GM18909 (cell line): ENCODE data around the gene C1QA.
"Not testable (repeated sequence)": the region's sequence is repeated elsewhere in the genome, so short reads cannot be mapped to it uniquely, and the experiment has no call there.

ENCODE experiments used
- ATAC-seq: cut with Tn5 transposase; IDR thresholded peaks from one replicate; pipeline ENCODE4 v1.9.1; 2021; ENCODE audit warnings: mild to moderate bottlenecking; ENCODE audit not compliant: unreplicated experiment, poor library complexity

The C1QA gene

DNA sequence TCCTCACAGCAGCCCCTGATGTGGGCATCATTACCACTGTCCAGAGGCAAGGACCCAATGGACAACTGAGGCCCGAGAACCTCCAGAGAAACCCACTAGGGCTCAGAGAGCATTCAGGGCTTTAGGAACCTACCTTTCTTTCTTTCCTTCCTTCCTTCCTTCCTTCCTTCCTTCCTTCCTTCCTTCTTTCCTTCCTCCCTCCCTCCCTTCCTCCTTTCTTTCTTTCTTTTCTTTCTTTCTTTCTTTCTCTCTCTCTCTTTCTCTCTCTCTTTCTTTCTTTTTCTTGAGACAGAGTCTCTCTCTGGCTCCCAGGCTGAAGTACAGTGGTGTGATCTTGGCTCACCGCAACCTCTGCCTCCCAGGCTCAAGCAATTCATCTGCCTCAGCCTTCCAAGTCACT lies 32.4 kb downstream of the C1QA start:
- ATAC-seq = not testable (repeated sequence)

DNA sequence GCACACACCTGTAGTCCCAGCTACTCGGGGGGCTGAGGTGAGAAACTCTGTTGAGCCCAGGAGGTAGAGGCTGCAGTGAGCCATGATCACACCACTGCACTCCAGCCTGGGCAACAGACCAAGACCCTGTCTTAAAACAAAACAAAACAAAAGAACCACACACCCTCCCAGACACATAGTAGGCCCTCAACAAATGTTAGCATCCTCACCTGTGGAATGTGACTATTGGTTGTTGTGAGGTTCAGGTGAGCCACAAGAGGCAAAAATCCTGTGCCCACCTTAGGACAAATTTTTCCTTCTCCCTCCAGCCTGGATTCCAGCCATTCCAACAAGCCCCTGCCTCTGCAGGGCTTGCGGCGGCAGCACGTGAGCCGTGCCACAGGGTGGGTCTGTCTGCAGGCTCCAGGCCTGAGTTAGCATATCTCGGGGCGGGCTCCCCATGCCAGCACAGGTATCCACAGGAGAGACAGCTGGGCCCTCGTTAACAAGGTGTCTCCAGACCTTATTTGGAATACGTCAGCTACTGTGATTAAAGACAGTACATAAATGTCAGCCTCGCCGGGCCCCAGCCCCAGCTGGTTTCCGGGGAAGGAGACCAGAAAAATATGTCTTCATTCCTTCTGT lies 34.0 kb downstream of the C1QA start:
- ATAC-seq = no peak

DNA sequence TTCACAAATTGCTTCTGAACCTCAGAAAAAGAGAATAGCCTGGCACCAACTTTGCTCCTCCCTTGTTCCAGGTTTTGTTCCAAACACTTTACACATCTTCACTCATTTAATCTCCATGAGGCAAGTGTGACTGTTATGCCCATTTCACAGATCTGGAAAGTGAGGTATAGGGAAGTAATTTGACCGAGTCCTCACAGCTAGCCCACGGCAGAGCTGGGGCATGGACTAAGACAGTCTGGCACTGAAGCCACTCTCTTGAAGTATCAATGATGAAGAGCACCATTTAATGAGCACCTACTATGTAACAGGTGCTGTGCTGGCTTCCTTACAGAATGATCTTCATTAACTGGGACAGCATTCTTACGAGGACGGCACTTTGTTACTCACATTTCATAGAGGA lies 35.6 kb downstream of the C1QA start:
- no peak for ATAC-seq

DNA sequence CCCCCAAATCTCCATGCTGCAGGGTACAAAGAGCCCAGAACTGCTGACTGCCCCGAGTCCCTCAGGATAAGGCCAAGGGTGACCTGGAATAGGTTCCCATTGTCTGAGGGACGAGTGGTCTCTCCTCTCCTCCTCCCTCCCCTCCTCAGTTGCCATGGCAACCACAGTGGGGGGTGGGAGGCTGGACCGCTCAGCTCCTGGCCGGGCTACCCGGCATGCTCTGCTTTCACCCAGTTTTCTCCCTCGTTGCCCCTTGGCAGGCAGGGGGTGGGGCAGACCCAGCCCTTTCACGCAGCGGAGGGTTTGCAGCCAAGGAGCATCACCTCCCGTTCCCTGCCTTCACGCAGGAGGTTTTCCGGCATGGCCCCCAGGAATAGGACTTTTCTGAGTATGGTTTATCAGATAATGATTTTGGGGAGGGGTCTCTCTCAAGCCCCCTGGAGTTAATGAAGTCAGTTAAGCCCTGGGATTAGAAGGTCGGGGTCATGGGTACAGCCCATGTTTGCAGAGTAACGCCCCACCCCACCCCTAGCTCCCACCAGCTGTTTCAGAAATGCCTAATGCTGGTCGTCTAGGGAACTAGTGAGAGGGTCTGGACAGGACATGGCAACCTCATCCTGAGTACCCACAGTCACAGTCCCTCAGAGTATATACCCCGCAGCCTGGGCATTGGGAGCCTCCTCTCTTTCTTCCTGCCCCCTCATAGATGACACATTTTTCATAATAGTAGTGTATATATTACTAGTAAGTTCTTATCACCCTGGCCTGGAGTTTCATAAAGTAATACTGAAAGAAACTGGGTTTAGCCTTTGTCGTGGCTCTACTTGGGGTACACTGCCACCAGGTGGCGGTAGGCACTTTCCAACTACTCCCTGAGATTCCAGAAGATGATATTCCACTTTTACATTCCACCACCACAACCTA lies 37.3 kb downstream of the C1QA start:
- no peak for ATAC-seq

DNA sequence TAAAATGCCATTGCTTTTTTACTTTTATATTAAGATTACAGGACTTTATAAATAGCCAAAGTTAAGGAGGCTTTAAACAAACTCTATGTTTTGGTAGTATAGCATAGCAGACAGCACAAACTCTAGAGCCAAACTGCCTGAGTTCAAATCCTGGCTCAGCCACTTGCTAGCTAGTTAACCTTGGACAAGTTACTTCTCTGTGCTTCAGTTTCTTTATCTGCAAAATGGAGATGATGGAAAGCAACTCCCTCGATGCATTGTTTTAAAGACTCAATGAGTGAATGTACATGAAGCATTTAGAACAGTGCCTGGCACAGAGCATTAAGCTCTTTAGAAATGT lies 38.0 kb downstream of the C1QA start:
- no peak for ATAC-seq

DNA sequence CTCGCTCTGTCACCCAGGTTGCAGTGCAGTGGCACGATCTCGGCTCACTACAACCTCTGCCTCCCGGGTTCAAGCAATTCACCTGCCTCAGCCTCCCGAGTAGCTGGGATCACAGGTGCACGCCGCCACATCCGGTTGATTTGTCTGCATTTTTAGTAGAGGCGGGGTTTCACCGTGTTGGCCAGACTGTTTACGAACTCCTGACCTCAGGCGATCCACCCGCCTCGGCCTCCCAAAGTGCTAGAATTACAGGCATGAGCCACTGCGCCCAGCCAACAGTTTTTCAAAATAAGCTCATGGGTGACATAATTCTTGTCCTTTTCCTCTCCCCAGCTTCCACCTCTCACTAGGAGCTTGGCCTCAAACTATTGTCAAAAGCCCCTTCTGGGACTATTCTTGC lies 39.7 kb downstream of the C1QA start:
- not testable (repeated sequence) for ATAC-seq

DNA sequence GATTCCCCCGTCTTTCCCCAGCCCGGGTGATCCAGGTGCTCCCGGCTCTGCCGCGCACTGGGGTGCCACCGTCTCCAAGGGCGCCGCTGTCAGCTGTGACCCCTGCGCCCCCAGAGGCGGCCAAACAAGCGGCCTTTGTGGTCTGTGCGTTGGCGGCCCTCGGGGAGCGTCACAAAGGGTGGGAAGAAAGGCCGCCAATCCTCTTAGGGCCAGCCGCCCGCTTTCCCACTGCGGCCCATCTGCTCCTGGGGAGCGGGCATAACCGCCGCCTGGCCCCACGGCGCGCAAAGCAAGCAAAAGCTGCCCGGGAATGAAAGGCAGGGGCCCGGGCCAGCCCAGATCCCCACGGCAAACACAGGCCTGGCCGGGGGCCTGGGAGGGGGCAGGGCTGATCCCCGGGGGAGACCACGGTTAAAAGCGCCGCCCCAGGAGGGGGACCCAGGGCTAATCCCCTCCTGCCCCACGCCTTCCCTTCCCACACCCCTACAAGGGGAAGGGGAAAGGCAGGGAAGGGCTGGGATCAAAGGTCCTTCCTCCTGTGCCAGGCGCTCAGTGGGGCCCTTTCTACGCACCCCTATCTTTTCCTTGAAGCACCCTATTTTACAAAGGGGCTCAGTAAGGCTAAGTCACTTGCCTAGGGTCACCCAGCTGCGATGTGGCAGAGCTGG lies 40.6 kb downstream of the C1QA start:
- no peak for ATAC-seq

DNA sequence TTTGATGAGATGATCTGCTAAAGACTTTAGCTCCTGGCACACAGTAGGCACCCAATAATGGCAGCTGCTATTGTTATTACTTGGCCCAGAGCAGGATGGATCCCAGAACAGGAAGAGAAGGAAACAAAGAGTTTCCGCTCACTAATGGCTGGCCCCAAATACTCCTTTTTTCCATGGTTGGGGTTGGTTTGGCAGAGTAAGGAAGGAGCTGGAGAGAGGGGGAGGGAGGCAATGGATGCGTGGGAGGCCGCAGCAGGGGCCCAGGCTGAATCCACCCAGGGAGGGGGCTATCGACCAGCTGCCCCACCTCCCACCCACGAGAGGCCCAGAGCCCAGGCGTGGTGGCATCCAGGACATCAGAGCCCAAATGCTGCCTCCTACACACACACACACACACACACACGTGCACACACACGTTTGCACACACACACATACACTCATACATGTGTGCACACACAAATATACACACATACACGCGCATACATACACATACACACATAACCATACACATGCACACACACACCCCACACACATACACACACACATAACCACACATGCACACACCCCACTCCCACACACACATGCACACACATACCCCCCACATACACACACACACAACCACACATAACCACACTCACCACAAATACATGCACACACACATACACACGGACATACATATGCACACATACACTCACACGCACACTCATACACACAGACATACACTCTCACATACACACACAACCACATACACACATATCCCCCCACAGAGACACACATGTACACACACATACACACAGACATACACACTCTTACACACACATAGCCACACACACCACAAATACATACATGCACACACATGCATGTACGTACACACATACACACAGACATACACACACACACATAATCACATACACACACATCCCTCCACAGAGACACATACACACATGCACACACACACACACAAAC lies 41.8 kb downstream of the C1QA start:
- ATAC-seq = no peak

DNA sequence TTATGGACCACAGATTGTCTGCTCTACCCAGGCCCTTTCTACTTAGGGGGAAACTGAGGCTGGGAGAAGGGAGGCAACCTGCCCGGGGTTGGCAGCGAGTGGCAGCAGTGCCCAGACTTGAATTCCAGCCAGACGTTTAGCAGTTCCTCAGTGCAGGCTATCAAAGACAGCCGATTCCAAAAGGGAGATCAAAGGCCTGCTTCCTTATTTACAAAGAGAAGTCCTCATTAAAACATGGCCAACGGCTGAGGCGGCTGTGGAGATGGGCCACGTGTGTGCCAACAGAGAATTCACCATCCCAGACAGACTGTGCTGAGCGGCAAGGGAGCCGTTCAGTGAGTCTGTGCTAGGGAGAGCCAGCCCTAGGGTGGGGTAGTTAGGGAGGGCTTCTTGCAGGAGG lies 44.3 kb downstream of the C1QA start:
- ATAC-seq = no peak

DNA sequence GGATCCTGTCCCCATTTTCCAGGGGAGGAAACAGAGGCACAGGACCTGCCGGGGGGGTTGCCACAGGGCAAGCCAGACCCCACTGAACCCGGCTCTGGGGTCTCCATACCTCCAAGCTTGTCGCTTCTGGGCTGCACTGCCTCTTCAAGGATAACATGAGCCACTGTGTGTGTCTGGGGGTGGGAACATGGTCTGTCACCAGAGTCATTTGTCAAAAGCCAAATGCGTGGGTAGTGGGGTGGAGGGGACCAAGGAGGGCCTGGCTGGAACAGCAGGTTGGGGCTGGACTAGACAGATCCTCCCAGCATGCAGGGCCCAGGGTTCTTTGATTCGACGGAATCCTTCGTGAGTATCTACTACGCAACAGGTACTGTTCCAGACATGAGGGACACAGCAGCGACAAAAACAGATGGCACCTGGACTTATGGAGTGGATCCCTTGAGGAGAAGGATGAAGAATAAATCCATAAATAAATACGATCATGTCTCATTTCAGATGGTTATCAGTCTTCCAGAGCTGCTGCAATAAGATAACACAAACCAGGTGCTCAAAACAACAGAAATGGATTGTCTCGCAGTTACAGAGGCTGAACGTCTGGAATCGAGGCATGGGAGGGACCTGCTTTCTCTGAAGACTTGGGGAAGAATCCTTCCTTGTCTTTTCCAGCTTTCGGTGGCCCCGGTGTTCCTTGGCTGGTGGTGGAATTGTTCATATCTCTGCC lies 45.3 kb downstream of the C1QA start:
- ATAC-seq = no peak

DNA sequence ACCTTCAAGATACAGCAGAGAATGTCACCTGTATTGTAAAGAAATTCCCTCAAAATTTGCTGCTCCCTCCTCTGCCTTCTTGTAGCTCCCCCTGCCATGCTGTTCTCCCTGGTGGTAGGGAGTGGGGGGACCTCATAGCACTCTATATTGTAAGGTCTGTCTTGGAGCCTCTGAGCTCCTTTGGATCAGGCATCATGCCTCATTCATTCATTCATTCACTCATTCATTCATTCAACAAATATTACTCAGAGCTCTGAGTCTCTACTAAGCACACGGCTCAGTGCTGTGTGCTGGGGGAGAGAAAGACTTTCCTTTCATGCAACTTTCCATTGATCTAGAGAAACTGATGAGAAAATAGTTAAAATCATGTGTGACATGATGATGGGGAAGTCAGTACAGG lies 47.1 kb downstream of the C1QA start:
- no peak for ATAC-seq

DNA sequence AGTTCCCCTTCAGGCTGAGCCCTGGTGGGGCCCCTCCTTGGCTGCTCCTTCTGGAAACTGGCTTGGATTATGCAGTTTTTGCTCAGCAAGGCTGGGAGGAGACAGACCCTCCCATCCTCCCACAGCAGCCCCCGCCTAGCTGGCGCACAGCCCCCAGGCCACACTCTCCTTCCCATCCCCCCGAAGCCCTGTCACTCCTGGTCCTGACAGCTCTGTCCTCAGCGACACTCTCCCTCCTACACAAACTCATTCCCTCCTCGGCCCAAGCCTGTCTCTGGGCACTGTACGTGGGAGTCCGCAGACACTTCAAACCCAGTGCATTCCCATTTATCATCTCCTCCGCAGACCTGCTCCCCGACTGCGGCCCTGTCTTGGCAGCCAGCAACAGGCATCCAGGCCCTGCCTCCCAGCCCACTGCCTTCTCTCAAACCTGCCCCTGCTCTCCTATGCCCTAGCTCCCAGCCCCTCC lies 49.2 kb downstream of the C1QA start:
- no peak for ATAC-seq

DNA sequence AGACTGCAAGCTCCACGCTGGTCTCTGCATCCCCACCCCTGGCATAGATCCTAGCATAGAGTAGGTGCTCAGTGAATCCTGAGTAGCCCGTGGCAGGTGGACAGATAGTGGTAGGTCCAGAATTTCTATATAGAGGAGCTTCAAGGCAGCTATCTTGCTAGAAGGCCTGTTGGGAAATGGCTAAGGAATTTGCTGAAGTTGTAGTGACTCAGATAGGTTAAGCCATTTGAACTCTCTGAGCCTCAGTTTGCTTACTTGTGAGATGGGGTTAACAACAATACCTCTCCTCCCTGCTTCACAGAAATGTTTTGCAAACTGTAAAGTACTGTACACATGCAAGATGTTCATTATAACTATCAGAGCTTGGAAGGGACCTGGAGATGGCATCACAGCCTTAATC lies 50.8 kb downstream of the C1QA start:
- no peak for ATAC-seq

DNA sequence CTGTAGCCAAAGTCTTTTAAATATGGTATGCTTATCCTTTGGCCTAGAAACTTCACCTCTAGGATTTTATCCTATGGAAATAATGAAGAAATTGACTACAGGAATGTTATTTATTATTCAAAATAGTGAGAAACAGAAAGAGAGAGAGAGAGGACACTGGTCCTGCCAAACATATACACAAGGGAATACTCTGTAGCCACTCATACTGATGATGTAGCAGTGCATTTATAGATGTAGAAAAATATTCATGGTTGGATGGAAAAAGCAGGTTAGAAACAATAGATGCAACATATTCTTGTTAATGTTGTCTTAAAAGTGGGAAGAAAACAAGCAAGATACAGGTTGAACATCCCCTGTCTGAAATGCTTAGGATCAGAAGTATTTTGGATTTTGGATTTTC lies 52.0 kb downstream of the C1QA start:
- no peak for ATAC-seq
